Activated CD4-positive, CD25-positive, alpha-beta regulatory T cell treated with anti-CD3 and anti-CD28 coated beads, Interleukin-2, amount 50 U/mL, for 72 hours (primary cell): ENCODE data around the gene KIRREL1.

Experiments used
- DNase-seq: peaks from one replicate; pipeline ENCODE4 v3.0.0; 2021

KIRREL1 gene

DNA sequence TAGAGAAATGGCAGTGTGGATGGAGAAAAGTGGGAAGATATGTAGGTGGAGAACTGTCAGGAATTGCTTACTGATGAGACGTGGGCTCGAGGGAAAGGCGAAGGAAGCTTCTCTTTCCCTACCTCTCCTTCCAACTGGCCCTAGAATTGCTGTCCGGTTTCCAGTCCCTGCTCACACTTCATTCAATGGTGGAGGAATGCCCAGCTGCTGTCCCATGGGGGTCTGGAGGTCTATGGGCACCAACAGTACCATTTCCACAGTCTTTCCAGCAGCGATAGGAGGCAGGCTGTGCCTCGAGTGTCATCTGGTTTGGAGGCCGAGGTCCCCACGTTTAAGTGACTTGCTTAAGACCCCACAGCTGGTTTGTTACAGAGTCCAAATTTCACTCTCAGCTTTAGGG, 155.7 kb downstream of the KIRREL1 start:
- no peak for DNase-seq
